ENCODE data around the gene GRIA3. TPM values are rescaled to one million over a fixed set of nuclear protein-coding genes. Genes with fewer than 3 reads are reported as not detected.
"Not testable (repeated sequence)": the region's sequence is repeated elsewhere in the genome, so short reads cannot be mapped to it uniquely, and the experiment has no call there.

Gene GRIA3
- total RNA-seq, 1 donor from 2014 or later: not detected

DNA sequence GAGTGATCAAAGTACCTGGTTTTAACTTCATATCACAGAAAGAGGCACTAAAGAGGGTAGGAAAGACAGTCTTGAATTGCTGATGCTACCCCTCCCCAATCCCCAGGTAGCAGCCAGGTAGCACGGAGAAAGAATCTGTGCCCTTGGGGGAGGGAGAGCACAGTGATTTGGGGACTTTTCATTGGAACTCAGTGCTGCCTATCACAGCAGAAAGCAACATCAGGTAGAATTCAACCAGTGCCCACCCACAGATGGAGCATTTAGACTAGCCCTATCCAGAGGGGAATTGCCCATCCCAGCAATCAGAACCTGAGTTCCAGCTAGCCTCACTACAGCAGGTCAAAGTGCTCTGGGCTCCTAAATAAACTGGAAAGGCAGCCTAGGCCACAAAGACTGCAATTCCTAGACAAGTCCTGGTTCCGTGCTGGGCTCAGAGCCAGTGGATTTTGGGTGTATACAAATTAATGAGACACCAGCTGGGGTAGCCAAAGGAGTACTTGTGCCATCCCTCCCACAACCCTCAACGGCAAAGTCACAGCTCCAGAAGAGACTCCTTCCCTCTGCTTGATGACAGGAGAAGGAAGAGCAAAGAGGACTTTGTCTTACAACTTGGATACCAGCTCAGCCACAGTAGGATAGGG lies 320.7 kb downstream of the GRIA3 start:
- Mint-ChIP-seq H3K9me3 (no peaks in the 10 kb centered on the region), H3K27ac (no peak overlapping the region), H3K4me1 (ENCODE audit: low read depth) (no peaks in the 10 kb centered on the region), H3K27me3 (ENCODE audit: low read depth) (no peaks in the 10 kb centered on the region), H3K4me3 (ENCODE audit: low read depth) (no peak overlapping the region), H3K36me3 (ENCODE audit: low read depth) (no peaks in the 10 kb centered on the region)
- intact Hi-C loops (cut with micrococcal nuclease): no loop called here
- no peak for DNase-seq (ENCODE audit: low spot score)

DNA sequence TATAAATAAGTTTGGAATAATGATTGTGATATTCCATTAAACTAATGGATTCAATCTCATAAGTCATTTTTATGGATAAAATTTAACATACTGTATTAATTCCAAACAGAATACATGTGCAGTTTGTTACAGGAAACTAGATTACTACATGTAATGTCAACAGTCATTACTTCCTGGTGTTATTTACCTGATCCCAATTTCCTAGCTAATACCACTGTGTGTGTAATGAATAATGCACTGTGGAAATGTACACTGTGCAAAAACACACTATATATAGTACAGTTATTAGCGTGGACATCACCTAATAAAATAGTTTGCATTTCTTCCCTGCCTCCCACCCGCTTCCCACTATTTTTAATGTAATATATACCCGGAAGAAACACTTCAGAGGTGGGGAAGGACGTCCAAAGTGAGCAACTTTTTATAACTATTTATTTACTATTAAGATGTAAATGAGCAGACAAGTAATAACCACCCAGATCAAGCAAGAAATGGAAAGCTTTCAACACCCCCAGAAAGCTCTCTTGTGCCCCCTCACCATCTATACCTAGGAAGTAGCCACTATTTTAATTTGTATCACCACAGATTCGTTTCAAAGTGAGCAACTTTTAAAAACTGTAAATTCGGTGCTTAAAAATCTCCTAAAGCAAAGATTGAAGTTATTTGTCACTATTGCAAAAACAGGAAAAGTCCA lies 329.7 kb downstream of the GRIA3 start:
- Mint-ChIP-seq H3K4me1 (ENCODE audit: low read depth) (no peaks in the 10 kb centered on the region), H3K9me3 (peaks cover 21% of the 10 kb centered on the region), H3K36me3 (ENCODE audit: low read depth) (no peaks in the 10 kb centered on the region), H3K27me3 (ENCODE audit: low read depth) (no peaks in the 10 kb centered on the region), H3K27ac (no peak overlapping the region), H3K4me3 (ENCODE audit: low read depth) (no peak overlapping the region)
- intact Hi-C loops (cut with micrococcal nuclease): no loop called here
- DNase-seq (ENCODE audit: low spot score): no peak

DNA sequence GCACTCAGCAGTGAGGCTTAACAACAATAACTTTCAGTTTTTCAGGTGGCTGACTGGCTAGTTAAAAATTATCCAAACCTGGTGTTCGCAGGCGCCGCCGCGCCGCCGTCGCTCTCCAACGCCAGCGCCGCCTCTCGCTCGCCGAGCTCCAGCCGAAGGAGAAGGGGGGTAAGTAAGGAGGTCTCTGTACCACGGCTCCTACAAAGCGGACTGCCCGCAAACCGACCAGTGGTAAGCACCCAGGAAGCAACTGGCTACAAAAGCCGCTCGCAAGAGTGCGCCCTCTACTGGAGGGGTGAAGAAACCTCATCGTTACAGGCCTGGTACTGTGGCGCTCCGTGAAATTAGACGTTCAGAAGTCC lies 330.2 kb downstream of the GRIA3 start:
- H3K36me3 Mint-ChIP-seq (ENCODE audit: low read depth); DNase-seq (ENCODE audit: low spot score); H3K27ac Mint-ChIP-seq; intact Hi-C loops (cut with micrococcal nuclease); H3K4me1 Mint-ChIP-seq (ENCODE audit: low read depth); H3K4me3 Mint-ChIP-seq (ENCODE audit: low read depth); H3K27me3 Mint-ChIP-seq (ENCODE audit: low read depth): not testable (repeated sequence)
- peaks cover 21% of the 10 kb centered on the region for H3K9me3 Mint-ChIP-seq

DNA sequence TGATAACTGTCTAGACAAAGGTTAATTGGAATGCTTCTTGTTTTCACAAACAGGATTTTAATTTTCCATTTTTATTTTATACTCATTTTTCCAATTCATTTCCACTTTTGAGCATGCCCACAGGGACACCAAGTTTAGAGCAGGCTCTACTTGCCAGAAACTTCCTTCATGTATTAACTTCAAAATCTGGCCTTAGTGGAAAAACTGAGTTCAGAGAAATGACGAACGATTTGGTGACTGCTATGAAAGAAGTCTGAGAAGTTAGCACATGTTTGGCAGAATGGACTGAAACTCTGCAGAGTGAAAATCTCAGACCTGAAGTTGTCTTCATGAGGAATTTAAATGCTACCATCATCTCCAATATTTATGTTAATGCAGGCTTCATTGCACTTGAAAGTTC lies 334.7 kb downstream of the GRIA3 start:
- intact Hi-C loops (cut with micrococcal nuclease): no loop called here
- Mint-ChIP-seq H3K36me3 (ENCODE audit: low read depth) (no peaks in the 10 kb centered on the region), H3K9me3 (peaks cover 26% of the 10 kb centered on the region), H3K4me1 (ENCODE audit: low read depth) (no peaks in the 10 kb centered on the region), H3K4me3 (ENCODE audit: low read depth) (no peak overlapping the region), H3K27ac (no peak overlapping the region), H3K27me3 (ENCODE audit: low read depth) (no peaks in the 10 kb centered on the region)
- no peak for DNase-seq (ENCODE audit: low spot score)

DNA sequence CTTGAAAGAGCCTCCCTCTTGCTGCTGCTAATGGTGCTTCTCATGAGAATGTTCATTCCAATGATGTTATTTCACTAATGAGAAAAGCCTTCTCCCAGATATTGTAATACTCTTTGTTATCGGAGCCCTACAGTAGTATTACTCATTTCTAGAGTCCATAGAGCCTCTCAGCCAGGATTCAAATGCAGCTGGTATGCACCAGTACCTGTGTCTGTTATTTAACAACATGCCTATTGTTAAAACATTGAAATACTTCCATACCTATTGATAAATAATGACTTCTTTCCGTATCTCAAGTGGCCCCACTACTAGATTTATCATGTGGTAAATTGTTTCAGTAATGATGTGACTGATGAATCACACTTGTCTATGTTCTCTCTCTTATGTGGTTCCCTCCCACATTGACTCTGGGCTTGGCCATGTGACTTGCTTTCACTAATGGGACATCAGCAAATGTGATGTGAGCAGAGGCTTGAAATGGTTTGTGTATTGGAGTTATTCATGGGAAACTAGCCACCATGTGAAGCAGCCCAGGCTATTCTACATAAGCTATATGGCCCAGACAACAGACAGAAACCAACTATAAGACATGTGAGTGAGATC lies 341.1 kb downstream of the GRIA3 start:
- Mint-ChIP-seq H3K36me3 (ENCODE audit: low read depth) (no peaks in the 10 kb centered on the region), H3K9me3 (peaks cover 6% of the 10 kb centered on the region), H3K27ac (no peak overlapping the region), H3K27me3 (ENCODE audit: low read depth) (no peaks in the 10 kb centered on the region), H3K4me3 (ENCODE audit: low read depth) (no peak overlapping the region), H3K4me1 (ENCODE audit: low read depth) (no peaks in the 10 kb centered on the region)
- intact Hi-C loops (cut with micrococcal nuclease): no loop called here
- DNase-seq (ENCODE audit: low spot score): no peak

DNA sequence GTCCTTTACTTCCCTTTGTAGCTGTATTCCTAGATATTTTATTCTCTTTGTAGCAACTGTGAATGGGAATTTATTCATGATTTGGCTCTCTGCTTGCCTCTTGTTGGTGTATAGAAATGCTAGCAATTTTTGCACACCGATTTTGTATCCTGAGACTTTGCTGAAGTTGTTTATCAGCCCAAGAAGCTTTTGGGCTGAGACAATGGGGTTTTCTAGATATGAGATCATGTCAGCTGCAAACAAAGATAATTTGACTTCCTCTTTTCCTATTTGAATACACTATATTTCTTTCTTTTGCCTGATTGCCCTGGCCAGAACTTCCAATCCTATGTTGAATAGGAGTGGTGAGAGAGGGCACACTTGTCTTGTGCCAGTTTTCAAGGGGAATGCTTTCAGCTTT lies 346.6 kb downstream of the GRIA3 start:
- DNase-seq (ENCODE audit: low spot score); H3K36me3 Mint-ChIP-seq (ENCODE audit: low read depth); H3K27me3 Mint-ChIP-seq (ENCODE audit: low read depth); H3K4me3 Mint-ChIP-seq (ENCODE audit: low read depth); H3K27ac Mint-ChIP-seq; intact Hi-C loops (cut with micrococcal nuclease); H3K4me1 Mint-ChIP-seq (ENCODE audit: low read depth): not testable (repeated sequence)
- peaks cover 14% of the 10 kb centered on the region for H3K9me3 Mint-ChIP-seq

Data from activated T-helper 2 cell treated with anti-CD3 and anti-CD28 coated beads, Interferon-gamma antibody, Interleukin-2, Interleukin-4, amounts not matched to agents 10 μg/mL and 5 μg/mL and 100 μg/mL, durations not matched to agents 14 hours and 24 hours and 36 hours (primary cell).